PC-9 (cell line): Measurements from ENCODE around the gene VDR.

Experiments used
- EZH2 ChIP-seq: fragments of 200-600 bp; sonication (generic); IDR thresholded peaks from 2 replicates; pipeline ENCODE4 v1.8.0; 2017; ENCODE audit warnings: antibody characterized with exemption, low read depth
- TF ChIP-seq, protein P1 (sequence below): fragments of 200-600 bp; sonication (generic); conservative IDR thresholded peaks from 2 replicates; pipeline ENCODE4 v1.6.1; 2017; ENCODE audit warnings: mixed run types, antibody characterized with exemption, mild to moderate bottlenecking, moderate library complexity

DNA sequence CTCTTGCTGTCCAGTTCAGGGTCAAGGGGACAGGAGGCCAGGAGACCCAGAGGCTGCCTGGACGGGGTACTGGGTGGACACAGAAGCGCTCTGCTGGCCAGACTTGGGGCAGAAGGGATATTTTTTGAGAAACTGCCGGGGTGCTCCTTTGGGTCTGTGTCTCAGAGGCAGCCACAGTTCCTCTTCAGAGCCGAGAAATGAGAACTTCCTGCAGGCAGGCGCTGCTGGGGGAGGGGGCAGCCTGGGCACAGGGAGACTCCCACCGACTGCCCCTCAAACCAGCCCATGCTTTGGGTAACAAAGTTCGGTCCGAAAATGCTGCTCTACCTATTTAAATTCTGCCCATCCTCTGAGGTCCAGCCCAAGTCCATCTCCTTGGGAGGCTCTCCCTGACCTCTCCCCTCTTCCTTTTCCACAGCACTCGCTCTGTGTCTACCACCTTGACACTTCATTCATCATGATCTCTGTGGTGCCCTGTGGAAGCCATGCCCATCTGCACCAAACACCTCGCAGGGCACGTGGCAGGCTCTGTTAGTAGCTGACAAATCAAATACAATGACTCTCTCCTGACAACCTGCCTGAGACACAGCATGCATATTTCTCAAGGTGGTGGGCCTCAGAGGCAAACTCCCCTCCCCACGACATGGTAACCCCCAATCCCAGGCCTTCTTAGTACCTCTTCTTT lies 101.5 kb downstream of the VDR start:
- TF ChIP-seq, protein P1, sequence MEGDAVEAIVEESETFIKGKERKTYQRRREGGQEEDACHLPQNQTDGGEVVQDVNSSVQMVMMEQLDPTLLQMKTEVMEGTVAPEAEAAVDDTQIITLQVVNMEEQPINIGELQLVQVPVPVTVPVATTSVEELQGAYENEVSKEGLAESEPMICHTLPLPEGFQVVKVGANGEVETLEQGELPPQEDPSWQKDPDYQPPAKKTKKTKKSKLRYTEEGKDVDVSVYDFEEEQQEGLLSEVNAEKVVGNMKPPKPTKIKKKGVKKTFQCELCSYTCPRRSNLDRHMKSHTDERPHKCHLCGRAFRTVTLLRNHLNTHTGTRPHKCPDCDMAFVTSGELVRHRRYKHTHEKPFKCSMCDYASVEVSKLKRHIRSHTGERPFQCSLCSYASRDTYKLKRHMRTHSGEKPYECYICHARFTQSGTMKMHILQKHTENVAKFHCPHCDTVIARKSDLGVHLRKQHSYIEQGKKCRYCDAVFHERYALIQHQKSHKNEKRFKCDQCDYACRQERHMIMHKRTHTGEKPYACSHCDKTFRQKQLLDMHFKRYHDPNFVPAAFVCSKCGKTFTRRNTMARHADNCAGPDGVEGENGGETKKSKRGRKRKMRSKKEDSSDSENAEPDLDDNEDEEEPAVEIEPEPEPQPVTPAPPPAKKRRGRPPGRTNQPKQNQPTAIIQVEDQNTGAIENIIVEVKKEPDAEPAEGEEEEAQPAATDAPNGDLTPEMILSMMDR, result no peak
- TF ChIP-seq EZH2, result no peak
